HG03460 (cell line): ENCODE results near the gene ATP8A2.

Experiments used
- ATAC-seq: cut with Tn5 transposase; IDR thresholded peaks from one replicate; pipeline ENCODE4 v1.9.1; 2021; ENCODE audit not compliant: unreplicated experiment

The ATP8A2 gene

GRCh38 chr13:25682276-25682675 is 310.5 kb downstream of the ATP8A2 start:
- ATAC-seq, result no peak

DNA sequence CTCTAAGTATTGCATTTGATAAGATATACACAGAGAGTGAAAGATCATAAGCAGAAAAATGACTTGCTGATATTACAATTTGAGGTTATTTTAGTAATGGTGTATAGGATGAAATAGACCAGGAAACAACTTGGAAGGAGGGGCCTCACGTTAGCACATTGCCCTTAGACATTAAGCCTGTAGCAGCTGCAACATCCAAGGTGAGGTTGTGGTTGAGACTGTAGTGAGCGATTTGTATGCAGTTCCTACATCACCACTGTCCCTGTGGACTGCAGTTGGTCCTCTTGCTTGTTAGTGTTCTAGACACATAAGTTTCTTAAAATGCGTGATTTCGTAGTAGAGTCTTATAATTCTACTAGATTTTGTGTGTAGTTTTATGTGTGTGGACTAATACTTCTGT is 311.3 kb downstream of the ATP8A2 start:
- no peak for ATAC-seq

GRCh38 chr13:25683662-25684370 is 312.0 kb downstream of the ATP8A2 start:
- ATAC-seq, result no peak

DNA sequence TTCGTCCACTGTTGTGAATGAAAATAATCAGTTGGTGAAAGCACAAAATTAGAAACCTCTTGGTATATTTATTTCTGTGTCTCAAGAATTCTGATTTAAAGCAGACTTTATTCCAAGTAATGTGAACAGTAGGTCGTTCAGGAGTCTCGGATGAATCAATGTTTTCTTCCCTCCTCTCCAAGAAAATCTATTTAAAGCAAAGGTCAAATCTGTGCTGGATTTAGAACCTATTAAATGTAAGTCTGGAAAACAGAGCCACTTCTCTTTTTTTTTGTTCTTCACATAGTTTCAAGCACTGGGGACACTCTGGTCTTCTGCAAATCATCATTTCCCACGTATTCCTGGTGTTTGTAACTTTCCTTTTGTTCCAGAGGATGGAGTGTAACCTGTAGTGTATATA is 312.7 kb downstream of the ATP8A2 start:
- no peak for ATAC-seq

DNA sequence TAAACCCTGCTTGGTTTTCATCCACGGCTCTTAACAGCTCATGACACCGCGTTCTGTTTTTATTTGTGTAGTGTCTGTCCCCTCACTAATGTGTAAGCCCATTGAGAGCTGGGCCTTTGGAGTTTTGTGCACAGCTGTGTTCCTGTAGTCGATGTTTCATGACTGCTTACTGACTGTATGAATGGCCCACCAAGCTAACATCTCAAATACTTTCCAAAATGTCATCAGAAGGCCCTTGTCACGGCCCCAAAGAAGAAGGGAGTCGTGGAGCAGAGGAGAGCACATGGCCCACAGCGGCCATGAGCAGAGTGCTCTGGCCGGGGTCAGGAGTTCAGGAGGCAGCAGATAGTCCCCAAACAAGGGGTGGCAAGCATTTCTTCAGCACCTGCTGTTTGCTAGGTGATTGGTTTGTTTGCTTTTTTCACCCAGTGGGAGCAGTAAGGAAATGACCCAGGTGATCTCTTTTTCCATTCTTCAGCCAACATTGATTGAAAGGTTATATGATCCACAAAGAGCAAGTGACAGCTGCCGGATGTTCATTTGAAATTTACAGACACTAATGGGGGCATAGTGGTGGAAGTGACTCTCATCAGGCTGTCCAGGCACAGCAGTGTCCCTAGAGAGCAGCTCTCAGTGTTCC is 315.2 kb downstream of the ATP8A2 start:
- no peak for ATAC-seq

GRCh38 chr13:25687471-25688225 is 315.9 kb downstream of the ATP8A2 start:
- no peak for ATAC-seq

DNA sequence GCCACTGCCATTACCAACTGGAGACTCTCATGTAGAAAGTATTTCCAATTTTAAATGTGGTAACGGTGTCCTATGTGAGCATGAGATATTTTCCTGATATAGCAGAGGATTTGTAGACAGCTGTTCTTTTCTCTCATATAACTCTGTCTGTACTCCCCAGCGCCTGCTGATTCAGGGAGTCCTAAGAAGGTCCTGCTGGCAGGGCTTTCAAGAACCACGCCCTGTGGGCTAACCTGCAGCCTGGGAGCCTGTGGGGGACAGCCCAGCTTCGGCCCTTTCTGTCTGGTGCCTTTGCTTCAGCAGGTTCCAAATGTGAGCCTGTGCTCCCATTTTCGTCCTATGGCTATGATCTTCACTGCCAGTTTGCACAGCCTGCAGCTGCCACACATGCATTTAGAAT is 316.8 kb downstream of the ATP8A2 start:
- ATAC-seq, result no peak

DNA sequence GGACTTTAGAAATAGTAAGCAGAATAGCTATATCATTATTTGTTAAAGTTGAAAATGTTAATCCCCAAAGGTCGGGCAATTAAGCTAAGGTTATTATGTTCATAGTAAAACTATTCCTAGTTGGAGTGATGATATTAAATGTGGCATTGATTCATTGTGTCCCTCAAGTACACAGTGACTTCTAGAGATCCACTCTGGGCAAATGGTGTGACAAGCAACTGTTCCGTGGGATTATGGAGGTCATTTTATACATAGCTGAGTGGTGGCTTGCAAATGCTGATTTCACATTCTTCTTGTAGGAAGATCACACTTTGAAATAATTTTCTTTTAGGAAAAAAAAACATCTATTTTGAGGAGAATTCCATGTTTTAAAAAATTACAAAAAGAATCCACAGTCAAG is 317.8 kb downstream of the ATP8A2 start:
- ATAC-seq, result no peak

DNA sequence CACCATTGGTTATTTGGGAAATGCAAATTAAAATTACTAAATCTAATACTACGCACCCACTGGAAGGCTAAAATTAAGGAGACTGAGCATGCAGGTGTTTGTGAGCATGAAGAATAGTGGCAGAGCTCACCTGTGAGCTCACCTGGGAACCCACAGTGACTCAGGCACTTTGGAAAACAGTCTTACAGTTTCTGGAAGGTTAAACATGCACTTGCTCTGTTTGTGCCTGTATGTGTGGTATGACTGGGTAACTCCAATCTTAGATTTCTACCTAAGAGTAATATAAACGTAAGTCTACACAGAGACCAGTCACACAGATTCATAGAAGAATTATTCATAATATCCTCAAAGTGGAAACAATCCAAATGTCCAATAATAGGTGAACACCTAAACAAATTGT is 318.8 kb downstream of the ATP8A2 start:
- no peak for ATAC-seq

DNA sequence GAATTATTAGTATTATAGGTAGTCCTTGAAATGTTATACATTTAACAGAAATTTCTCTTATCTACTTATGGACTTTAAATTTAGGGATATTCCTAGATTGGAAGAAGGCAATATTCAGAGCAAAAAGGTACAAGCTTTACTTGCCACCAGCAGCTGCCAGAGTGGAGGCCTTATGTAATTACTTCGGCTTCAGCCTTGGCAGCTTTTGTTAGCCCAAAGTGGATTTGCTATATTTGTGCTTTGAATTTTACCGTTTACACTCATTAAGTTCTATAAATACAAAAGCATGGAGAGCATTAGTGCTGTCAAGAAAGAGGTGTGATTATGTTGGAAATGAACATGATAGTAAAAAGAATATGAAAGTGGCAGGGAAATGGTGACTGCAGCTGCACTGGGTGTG is 319.9 kb downstream of the ATP8A2 start:
- no peak for ATAC-seq

- no peak for ATAC-seq
These were observed 320.3 kb downstream of the ATP8A2 start for GRCh38 chr13:25692099-25692498.

DNA sequence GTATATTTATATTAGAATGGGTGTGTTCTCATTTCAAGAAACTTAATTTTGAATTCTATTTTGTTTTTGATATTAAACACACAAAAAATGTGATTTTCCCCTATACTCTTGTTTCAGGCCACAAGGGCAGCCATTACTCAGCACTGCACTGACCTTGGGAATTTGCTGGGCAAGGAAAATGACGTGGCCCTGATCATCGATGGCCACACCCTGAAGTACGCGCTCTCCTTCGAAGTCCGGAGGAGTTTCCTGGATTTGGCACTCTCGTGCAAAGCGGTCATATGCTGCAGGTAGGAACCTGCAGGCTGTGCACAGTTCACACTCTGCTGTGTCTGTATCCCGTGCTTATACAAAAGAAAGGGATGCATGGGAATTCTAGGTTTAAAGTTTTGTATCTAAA is 327.3 kb downstream of the ATP8A2 start:
- ATAC-seq, result no peak

GRCh38 chr13:25699600-25699999 is 327.8 kb downstream of the ATP8A2 start:
- no peak for ATAC-seq

GRCh38 chr13:25701304-25701703 is 329.5 kb downstream of the ATP8A2 start:
- ATAC-seq, result no peak

DNA sequence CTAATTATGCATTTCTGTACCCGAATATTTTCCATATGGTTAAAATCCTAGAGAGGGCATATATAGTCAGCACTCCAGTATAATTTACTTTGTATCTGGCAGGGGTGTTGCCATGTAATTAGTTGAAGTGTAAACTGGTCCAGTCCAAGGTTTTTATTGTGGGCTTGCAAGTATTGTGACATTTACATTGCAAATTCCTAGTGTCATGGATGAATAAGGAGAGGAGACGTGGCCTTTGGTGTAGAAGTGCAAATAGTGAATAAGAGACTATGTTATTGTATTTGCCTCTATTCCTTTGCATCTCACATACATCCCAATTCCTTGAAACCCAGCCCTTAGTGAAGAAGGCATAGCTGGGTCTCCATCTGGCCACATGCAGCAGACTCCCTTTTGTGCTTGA is 330.6 kb downstream of the ATP8A2 start:
- ATAC-seq, result no peak

DNA sequence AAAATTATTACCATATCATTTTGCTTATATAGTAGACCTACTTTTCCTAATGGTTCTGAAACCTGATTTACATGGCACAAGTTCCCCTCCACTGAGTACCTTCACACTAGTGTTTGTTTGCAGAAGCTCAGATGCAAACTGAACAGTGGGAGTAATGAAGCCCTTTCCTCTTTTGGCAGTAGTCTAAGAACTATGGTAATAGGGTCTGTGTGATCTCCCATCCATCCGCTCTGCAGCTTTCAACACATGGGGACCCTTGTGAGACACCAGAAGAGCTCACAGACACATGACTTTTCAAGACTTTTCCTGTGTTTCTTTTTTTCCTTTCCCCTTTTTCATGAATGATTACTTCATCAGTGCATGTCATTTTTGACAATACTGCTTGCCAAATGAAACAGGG is 336.0 kb downstream of the ATP8A2 start:
- no peak for ATAC-seq

GRCh38 chr13:25708268-25708667 is 336.5 kb downstream of the ATP8A2 start:
- no peak for ATAC-seq

GRCh38 chr13:25709088-25709487 is 337.3 kb downstream of the ATP8A2 start:
- no peak for ATAC-seq

DNA sequence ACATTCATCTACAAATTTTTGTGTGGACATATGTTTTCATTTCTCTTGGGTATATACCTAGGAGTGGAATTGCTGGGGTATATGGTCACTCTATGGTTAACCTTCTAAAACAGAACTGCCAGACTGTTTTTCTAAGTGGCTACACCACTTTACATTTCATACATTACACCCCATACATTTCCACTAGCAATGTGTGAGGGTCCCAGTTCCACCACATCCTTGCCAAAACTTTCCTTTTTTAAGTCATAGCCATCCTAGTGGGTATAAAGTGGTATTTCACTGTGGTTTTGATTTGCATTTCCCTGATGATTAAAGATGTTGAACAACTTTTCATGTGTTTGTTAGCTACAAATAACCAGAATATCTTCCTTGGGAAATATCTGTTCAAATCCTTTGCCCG is 344.0 kb downstream of the ATP8A2 start:
- ATAC-seq, result no peak

- ATAC-seq, result no peak
These were observed 346.0 kb downstream of the ATP8A2 start for GRCh38 chr13:25717666-25718197.

- no peak for ATAC-seq
These were observed 347.9 kb downstream of the ATP8A2 start for GRCh38 chr13:25719666-25720065.

- no peak for ATAC-seq
These were observed 351.1 kb downstream of the ATP8A2 start for GRCh38 chr13:25722893-25723292.
